ENCODE results near the gene UFSP2. TPM values are rescaled to one million over a fixed set of nuclear protein-coding genes. Genes with fewer than 3 reads are reported as not detected.

UFSP2 gene
- total and polyA plus RNA-seq, 2 of the 4 experiments (the other 2 are of a cell fraction), result 21.8 to 43.7 TPM

GRCh38 chr4:185399466-185399865 is 26.3 kb downstream of the UFSP2 start:
- Histone ChIP-seq H3K9ac (ENCODE audit: low read depth, low read length) (no peak overlapping the region), H3K4me2 (ENCODE audit: low read depth, low read length) (no peak overlapping the region), H3K4me1 (ENCODE audit: control insufficient read depth, insufficient read depth, low read length) (no peaks in the 10 kb centered on the region; the same call in 1 of the 2 replicates), H4K20me1 (ENCODE audit: insufficient read depth, low read length) (no peaks in the 10 kb centered on the region), H2BK120ac (ENCODE audit: low read depth, low read length) (no peak overlapping the region), H3K4me3 (ENCODE audit: insufficient read depth, low read depth, low read length) (no peak overlapping the region), H2BK20ac (ENCODE audit: low read depth, low read length) (no peak overlapping the region), H3K9me3 (ENCODE audit: control insufficient read depth, insufficient read depth, low read length) (no peaks in the 10 kb centered on the region), H2AK5ac (ENCODE audit: low read depth, low read length) (no peak overlapping the region), H4K5ac (ENCODE audit: low read depth, low read length) (no peak overlapping the region), H3K23ac (ENCODE audit: low read depth, low read length) (no peak overlapping the region), H2BK15ac (ENCODE audit: low read depth, low read length) (no peak overlapping the region), H2BK5ac (ENCODE audit: low read depth, low read length, poor library complexity, severe bottlenecking) (no peak overlapping the region), H2AK9ac (replicated peaks; ENCODE audit: low read depth, low read length, poor library complexity) (no peak overlapping the region), H4K8ac (ENCODE audit: low read depth in 2 of 2, low read length in 2 of 2) (no peak overlapping the region), H3K14ac (replicated peaks; ENCODE audit: low read depth, low read length) (no peak overlapping the region), H3K27ac (ENCODE audit: insufficient read depth, low read length) (no peak overlapping the region), H3K9me1 (ENCODE audit: insufficient read depth, low read length) (no peaks in the 10 kb centered on the region), H3K79me1 (ENCODE audit: low read depth in 1 of 2, low read length in 2 of 2) (peaks cover 3 to 7% of the 10 kb centered on the region in 2 experiments; a peak in 3 of 4 replicates), H4K91ac (ENCODE audit: insufficient read depth, low read depth, low read length) (no peak overlapping the region), H2AFZ (replicated peaks; ENCODE audit: low read length, poor library complexity) (no peak overlapping the region), H3K18ac (ENCODE audit: low read depth, low read length) (no peak overlapping the region), H3K4ac (ENCODE audit: low read depth, low read length) (no peak overlapping the region), H3K56ac (ENCODE audit: extremely low read depth, insufficient read depth, low read length) (no peak overlapping the region), H3K27me3 (ENCODE audit: control insufficient read depth, insufficient read depth, low read length) (no peaks in the 10 kb centered on the region), H3K36me3 (ENCODE audit: control insufficient read depth, insufficient read depth, low read length) (peaks cover 14% of the 10 kb centered on the region)
- ATAC-seq (ENCODE audit: low read depth) (no peak), DNase-seq (no peak)
- in situ Hi-C loops (cut with MboI; ENCODE audit: low sequenced_read_pairs), result no loop called here
- dilution Hi-C loops (cut with HindIII; ENCODE audit: low sequenced_read_pairs, unreplicated experiment), result no loop called here
- CTCF ChIA-PET, result interaction anchor here (0.6 kb wide), 2 partner anchors 11 to 862 kb away, joined by 3 read pairs; no protein-coding TSS in a partner anchor
- no CpG with 5 or more reads among the region's 8 CpGs for whole genome bisulfite sequencing, 2 experiments (ENCODE audit: extremely low coverage in 2 of 2, insufficient read length in 1 of 2)
- POLR2A ChIA-PET (ENCODE audit: unreplicated experiment), result no interaction called here
- TF ChIP-seq CEBPB (IDR thresholded peaks at IDR 0.05; ENCODE audit: low read depth, low read length) (no peak), RFX5 (IDR thresholded peaks at IDR 0.05; ENCODE audit: low read depth, low read length) (no peak), POLR2A (IDR thresholded peaks at IDR 0.05; ENCODE audit: low read depth, low read length) (no peak), CHD1 (IDR thresholded peaks at IDR 0.05; ENCODE audit: low read depth, low read length) (no peak), CTCF (conservative IDR thresholded peaks at IDR 0.05; ENCODE audit: low read depth, low read length) (no peak), NFE2L2 (IDR thresholded peaks at IDR 0.05; ENCODE audit: low read depth, low read length) (no peak), RCOR1 (IDR thresholded peaks at IDR 0.05; ENCODE audit: insufficient replicate concordance, low read length) (no peak), USF2 (IDR thresholded peaks at IDR 0.05; ENCODE audit: low read depth, low read length) (no peak)
- BruUV-seq (replicated peaks), result no TSS peak
- intact Hi-C loops (cut with micrococcal nuclease), result no loop called here

Measured in IMR-90 (cell line).